GM06990 (cell line): ENCODE results near the gene KCND3.

Experiments
- DNase-seq: peaks from one replicate; pipeline ENCODE4 v3.0.0-alpha.2; 2011; ENCODE audit not compliant: insufficient read length; ENCODE audit errors: extremely low read depth
- H3K27me3 ChIP-seq: replicated peaks from 2 replicates; pipeline ENCODE4 v1.6.0; 2011; ENCODE audit warnings: low read length; ENCODE audit not compliant: control insufficient read depth, insufficient read depth
- H3K36me3 ChIP-seq: 2 replicates; pipeline ENCODE4 v1.5.1; 2011; ENCODE audit warnings: low read length; ENCODE audit not compliant: control insufficient read depth, insufficient read depth
- H3K4me3 ChIP-seq: replicated peaks from 2 replicates; pipeline ENCODE4 v1.5.1; 2011; ENCODE audit warnings: low read depth, mild to moderate bottlenecking, control low read depth, low read length
- CTCF ChIP-seq: IDR thresholded peaks from 2 replicates; pipeline ENCODE4 v1.5.1; 2011; ENCODE audit warnings: low read length, control low read depth, mild to moderate bottlenecking, inconsistent platforms; ENCODE audit not compliant: insufficient read depth, poor library complexity, severe bottlenecking

Gene KCND3

GRCh38 chr1:111961773-111962565 lies 27.5 kb downstream of the KCND3 start:
- Histone ChIP-seq H3K4me3 (no peak overlapping the region), H3K27me3 (peaks cover 9% of the 10 kb centered on the region), H3K36me3 (no peaks in the 10 kb centered on the region)
- no peak for TF ChIP-seq CTCF
- no peak for DNase-seq

- Histone ChIP-seq H3K27me3 (peaks cover 9% of the 10 kb centered on the region), H3K36me3 (no peaks in the 10 kb centered on the region), H3K4me3 (no peak overlapping the region)
- TF ChIP-seq CTCF: no peak
- DNase-seq: no peak
Measured at GRCh38 chr1:111961016-111961415, 28.5 kb downstream of the KCND3 start.

GRCh38 chr1:111959436-111959835 lies 30.0 kb downstream of the KCND3 start:
- Histone ChIP-seq H3K36me3 (no peaks in the 10 kb centered on the region), H3K4me3 (no peak overlapping the region), H3K27me3 (peaks cover 9% of the 10 kb centered on the region)
- TF ChIP-seq CTCF: peak; percentile 14
- no peak for DNase-seq

- DNase-seq: no peak
- H3K27me3 ChIP-seq: peaks cover 9% of the 10 kb centered on the region
- no peak for TF ChIP-seq CTCF
- H3K36me3 ChIP-seq: no peaks in the 10 kb centered on the region
- H3K4me3 ChIP-seq: no peak overlapping the region
Measured at GRCh38 chr1:111958851-111959250, 30.6 kb downstream of the KCND3 start.

GRCh38 chr1:111958075-111958474 lies 31.4 kb downstream of the KCND3 start:
- no peak overlapping the region for H3K4me3 ChIP-seq
- peaks cover 8% of the 10 kb centered on the region for H3K27me3 ChIP-seq
- no peak for TF ChIP-seq CTCF
- no peaks in the 10 kb centered on the region for H3K36me3 ChIP-seq
- DNase-seq: no peak

- peaks cover 6% of the 10 kb centered on the region for H3K27me3 ChIP-seq
- TF ChIP-seq CTCF: no peak
- H3K36me3 ChIP-seq: no peaks in the 10 kb centered on the region
- no peak for DNase-seq
- no peak overlapping the region for H3K4me3 ChIP-seq
Measured at GRCh38 chr1:111956155-111956771, 33.2 kb downstream of the KCND3 start.
